HepG2 (cell line): ENCODE measurements around the gene SESN2. TPM values are rescaled to one million over a fixed set of nuclear protein-coding genes. Genes with fewer than 3 reads are reported as not detected.

Experiments
- ADNP ChIP-seq: sonication (generic); formaldehyde crosslinking; IDR thresholded peaks from 2 replicates; pipeline ENCODE4 v1.4.0; 2020; ENCODE audit warnings: missing genetic modification reagents
- CCDC6 ChIP-seq: sonication (generic); formaldehyde crosslinking; IDR thresholded peaks from 2 replicates; pipeline ENCODE4 v1.8.1; 2022; ENCODE audit warnings: mild to moderate bottlenecking, missing genetic modification reagents, moderate library complexity
- GATAD1 ChIP-seq: IDR thresholded peaks from 2 replicates; pipeline ENCODE4 v1.6.1; 2016; ENCODE audit warnings: missing genetic modification reagents, missing compliant biosample characterization
- HMG20B ChIP-seq: conservative IDR thresholded peaks from 2 replicates; pipeline ENCODE4 v1.6.1; 2016; ENCODE audit warnings: missing genetic modification reagents, missing compliant biosample characterization
- MIXL1 ChIP-seq: IDR thresholded peaks from 2 replicates; pipeline ENCODE4 v1.6.1; 2016
- TARDBP ChIP-seq: sonication (generic); formaldehyde crosslinking; IDR thresholded peaks from 2 replicates; pipeline ENCODE4 v1.8.0; 2022; ENCODE audit warnings: mild to moderate bottlenecking, missing genetic modification reagents
- ZFX ChIP-seq: sonication (generic); formaldehyde crosslinking; IDR thresholded peaks from 2 replicates; pipeline ENCODE4 v1.4.0; 2020; ENCODE audit warnings: mild to moderate bottlenecking, low read depth, missing genetic modification reagents, moderate library complexity
- ZNF3 ChIP-seq: IDR thresholded peaks from 2 replicates; pipeline ENCODE4 v1.7.0; 2017; ENCODE audit warnings: inconsistent platforms
- ZNF333 ChIP-seq: sonication (generic); formaldehyde crosslinking; IDR thresholded peaks from 2 replicates; pipeline ENCODE4 v1.4.0; 2020; ENCODE audit warnings: mild to moderate bottlenecking, missing genetic modification reagents, borderline replicate concordance
- ZNF343 ChIP-seq: sonication (generic); formaldehyde crosslinking; IDR thresholded peaks from 2 replicates; pipeline ENCODE4 v1.4.0; 2020; ENCODE audit warnings: mild to moderate bottlenecking, missing genetic modification reagents
- ZNF350 ChIP-seq: sonication (generic); formaldehyde crosslinking; IDR thresholded peaks from 2 replicates; pipeline ENCODE4 v1.4.0; 2020; ENCODE audit warnings: mild to moderate bottlenecking, low read depth, missing genetic modification reagents, borderline replicate concordance
- ZNF451 ChIP-seq: sonication (generic); formaldehyde crosslinking; IDR thresholded peaks from 2 replicates; pipeline ENCODE4 v1.5.0; 2020; ENCODE audit warnings: mild to moderate bottlenecking, missing genetic modification reagents
- ZNF619 ChIP-seq: sonication (generic); formaldehyde crosslinking; IDR thresholded peaks from 2 replicates; pipeline ENCODE4 v1.4.0; 2020; ENCODE audit warnings: mild to moderate bottlenecking, missing genetic modification reagents
- ZNF678 ChIP-seq: sonication (generic); formaldehyde crosslinking; IDR thresholded peaks from 2 replicates; pipeline ENCODE4 v1.4.0; 2020; ENCODE audit warnings: mild to moderate bottlenecking, missing genetic modification reagents
- ZNF746 ChIP-seq: sonication (generic); formaldehyde crosslinking; IDR thresholded peaks from 2 replicates; pipeline ENCODE4 v1.8.0; 2022; ENCODE audit warnings: mild to moderate bottlenecking, missing genetic modification reagents
- polyA plus RNA-seq, 8 experiments: library from polyadenylated mRNA; depleted of rRNA in 3 of 8; stranded (reverse) in 7 of 8; unstranded in 1 of 8; fragments of >200 nt; fragmentation: Illumina TruSeq in 4 of 8; extraction: Trizol in 4 of 8; gene quantifications; 2 replicates each; pipeline versions ENCODE4 v1.2.1 to v1.2.3, GENCODE V29; 2011 to 2016; ENCODE audit warnings: low read depth in 4 of 8, missing spikeins in 1 of 8, mixed read lengths in 1 of 8; ENCODE audit not compliant: insufficient read depth in 1 of 8
- total RNA-seq, 5 experiments: library from RNA; depleted of rRNA; stranded (reverse); fragments of >200 nt; fragmentation: Illumina TruSeq; extraction: Trizol; gene quantifications; 2 replicates each; pipeline ENCODE4 v1.2.3, GENCODE V29; 2016; ENCODE audit warnings: low read depth in 1 of 5
- TF ChIP-seq, protein P1 (sequence below): sonication (generic); formaldehyde crosslinking; IDR thresholded peaks from 2 replicates; pipeline ENCODE4 v1.4.0; 2020; ENCODE audit warnings: missing genetic modification reagents
- TF ChIP-seq, protein P2 (sequence below): sonication (generic); formaldehyde crosslinking; IDR thresholded peaks from 2 replicates; pipeline ENCODE4 v1.5.1; 2020; ENCODE audit warnings: missing genetic modification reagents, mild to moderate bottlenecking, borderline replicate concordance
- TF ChIP-seq, protein P3 (sequence below): sonication (generic); formaldehyde crosslinking; conservative IDR thresholded peaks from 2 replicates; pipeline ENCODE4 v1.4.0; 2020; ENCODE audit warnings: mild to moderate bottlenecking, missing genetic modification reagents, moderate library complexity

The SESN2 gene
- total and polyA plus RNA-seq, 2 of the 13 experiments (the other 11 are each of a cell fraction or from before 2014, with no cell fraction given), result 13.2 to 19.1 TPM

DNA sequence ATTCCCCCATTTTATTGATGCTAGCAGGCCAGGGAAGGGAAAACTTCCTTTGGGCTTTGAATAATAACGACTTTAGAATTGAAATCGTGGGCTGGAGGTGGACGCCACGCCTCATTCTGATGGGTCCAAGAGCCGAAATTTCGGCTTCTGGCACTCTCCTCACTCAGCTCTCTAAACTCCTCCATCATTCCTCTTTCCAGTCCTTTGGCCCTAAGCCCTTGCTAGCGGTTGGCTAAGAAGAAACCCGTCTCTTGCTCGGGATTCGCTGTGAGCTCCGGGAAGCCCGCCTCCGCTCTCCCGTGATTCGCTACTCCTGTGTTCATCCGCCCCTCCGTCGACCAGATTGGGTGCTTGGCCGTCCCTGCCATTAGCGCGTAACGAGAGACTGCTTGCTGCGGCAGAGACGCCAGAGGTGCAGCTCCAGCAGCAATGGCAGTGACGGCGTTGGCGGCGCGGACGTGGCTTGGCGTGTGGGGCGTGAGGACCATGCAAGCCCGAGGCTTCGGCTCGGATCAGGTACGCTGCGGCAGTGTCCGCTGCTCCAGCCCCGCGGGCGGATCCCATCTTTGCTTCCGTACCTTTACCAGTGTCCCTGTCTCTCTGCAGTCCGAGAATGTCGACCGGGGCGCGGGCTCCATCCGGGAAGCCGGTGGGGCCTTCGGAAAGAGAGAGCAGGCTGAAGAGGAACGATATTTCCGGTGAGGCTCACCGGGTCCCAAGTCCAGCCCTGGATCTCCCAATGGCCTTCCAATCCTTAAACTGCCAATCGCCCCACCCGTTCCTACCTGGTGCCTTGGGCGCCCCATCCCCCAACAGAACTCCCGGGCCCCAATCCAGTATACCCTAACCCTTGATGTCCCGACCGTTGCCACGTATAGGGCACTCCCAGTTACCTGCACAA lies 23.3 kb upstream of the SESN2 start, which contains the start of gene ATP5IF1 (continued):
- TF ChIP-seq ZFX (CRISPR knock-in tag) (peak; percentile 74), ZNF678 (peak; percentile 75; the same call in 1 of the 2 replicates), ZNF746 (0 out of 2 replicates have a peak, but pooled peaks have one; percentile 26), ZNF333 (peak; percentile 88; the same call in 1 of the 2 replicates), ZNF451 (CRISPR knock-in tag) (peak; percentile 77), ZNF343 (CRISPR knock-in tag) (peak; percentile 95), CCDC6 (CRISPR knock-in tag) (no peak), ZNF350 (CRISPR knock-in tag) (peak; percentile 84), ZNF619 (no peak), ADNP (CRISPR knock-in tag) (no peak), GATAD1 (peak; percentile 84), HMG20B (CRISPR knock-in tag) (0 out of 2 replicates have a peak, but pooled peaks have one; percentile 9), MIXL1 (peak; percentile 44), TARDBP (CRISPR knock-in tag) (peak; percentile 80), ZNF3 (CRISPR knock-in tag) (no peak)
- TF ChIP-seq, protein P1, sequence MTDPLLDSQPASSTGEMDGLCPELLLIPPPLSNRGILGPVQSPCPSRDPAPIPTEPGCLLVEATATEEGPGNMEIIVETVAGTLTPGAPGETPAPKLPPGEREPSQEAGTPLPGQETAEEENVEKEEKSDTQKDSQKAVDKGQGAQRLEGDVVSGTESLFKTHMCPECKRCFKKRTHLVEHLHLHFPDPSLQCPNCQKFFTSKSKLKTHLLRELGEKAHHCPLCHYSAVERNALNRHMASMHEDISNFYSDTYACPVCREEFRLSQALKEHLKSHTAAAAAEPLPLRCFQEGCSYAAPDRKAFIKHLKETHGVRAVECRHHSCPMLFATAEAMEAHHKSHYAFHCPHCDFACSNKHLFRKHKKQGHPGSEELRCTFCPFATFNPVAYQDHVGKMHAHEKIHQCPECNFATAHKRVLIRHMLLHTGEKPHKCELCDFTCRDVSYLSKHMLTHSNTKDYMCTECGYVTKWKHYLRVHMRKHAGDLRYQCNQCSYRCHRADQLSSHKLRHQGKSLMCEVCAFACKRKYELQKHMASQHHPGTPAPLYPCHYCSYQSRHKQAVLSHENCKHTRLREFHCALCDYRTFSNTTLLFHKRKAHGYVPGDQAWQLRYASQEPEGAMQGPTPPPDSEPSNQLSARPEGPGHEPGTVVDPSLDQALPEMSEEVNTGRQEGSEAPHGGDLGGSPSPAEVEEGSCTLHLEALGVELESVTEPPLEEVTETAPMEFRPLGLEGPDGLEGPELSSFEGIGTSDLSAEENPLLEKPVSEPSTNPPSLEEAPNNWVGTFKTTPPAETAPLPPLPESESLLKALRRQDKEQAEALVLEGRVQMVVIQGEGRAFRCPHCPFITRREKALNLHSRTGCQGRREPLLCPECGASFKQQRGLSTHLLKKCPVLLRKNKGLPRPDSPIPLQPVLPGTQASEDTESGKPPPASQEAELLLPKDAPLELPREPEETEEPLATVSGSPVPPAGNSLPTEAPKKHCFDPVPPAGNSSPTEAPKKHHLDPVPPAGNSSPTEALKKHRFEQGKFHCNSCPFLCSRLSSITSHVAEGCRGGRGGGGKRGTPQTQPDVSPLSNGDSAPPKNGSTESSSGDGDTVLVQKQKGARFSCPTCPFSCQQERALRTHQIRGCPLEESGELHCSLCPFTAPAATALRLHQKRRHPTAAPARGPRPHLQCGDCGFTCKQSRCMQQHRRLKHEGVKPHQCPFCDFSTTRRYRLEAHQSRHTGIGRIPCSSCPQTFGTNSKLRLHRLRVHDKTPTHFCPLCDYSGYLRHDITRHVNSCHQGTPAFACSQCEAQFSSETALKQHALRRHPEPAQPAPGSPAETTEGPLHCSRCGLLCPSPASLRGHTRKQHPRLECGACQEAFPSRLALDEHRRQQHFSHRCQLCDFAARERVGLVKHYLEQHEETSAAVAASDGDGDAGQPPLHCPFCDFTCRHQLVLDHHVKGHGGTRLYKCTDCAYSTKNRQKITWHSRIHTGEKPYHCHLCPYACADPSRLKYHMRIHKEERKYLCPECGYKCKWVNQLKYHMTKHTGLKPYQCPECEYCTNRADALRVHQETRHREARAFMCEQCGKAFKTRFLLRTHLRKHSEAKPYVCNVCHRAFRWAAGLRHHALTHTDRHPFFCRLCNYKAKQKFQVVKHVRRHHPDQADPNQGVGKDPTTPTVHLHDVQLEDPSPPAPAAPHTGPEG (CRISPR knock-in tag), result peak; percentile 75
- TF ChIP-seq, protein P2, sequence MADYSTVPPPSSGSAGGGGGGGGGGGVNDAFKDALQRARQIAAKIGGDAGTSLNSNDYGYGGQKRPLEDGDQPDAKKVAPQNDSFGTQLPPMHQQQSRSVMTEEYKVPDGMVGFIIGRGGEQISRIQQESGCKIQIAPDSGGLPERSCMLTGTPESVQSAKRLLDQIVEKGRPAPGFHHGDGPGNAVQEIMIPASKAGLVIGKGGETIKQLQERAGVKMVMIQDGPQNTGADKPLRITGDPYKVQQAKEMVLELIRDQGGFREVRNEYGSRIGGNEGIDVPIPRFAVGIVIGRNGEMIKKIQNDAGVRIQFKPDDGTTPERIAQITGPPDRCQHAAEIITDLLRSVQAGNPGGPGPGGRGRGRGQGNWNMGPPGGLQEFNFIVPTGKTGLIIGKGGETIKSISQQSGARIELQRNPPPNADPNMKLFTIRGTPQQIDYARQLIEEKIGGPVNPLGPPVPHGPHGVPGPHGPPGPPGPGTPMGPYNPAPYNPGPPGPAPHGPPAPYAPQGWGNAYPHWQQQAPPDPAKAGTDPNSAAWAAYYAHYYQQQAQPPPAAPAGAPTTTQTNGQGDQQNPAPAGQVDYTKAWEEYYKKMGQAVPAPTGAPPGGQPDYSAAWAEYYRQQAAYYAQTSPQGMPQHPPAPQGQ (CRISPR knock-in tag), result no peak
- TF ChIP-seq, protein P3, sequence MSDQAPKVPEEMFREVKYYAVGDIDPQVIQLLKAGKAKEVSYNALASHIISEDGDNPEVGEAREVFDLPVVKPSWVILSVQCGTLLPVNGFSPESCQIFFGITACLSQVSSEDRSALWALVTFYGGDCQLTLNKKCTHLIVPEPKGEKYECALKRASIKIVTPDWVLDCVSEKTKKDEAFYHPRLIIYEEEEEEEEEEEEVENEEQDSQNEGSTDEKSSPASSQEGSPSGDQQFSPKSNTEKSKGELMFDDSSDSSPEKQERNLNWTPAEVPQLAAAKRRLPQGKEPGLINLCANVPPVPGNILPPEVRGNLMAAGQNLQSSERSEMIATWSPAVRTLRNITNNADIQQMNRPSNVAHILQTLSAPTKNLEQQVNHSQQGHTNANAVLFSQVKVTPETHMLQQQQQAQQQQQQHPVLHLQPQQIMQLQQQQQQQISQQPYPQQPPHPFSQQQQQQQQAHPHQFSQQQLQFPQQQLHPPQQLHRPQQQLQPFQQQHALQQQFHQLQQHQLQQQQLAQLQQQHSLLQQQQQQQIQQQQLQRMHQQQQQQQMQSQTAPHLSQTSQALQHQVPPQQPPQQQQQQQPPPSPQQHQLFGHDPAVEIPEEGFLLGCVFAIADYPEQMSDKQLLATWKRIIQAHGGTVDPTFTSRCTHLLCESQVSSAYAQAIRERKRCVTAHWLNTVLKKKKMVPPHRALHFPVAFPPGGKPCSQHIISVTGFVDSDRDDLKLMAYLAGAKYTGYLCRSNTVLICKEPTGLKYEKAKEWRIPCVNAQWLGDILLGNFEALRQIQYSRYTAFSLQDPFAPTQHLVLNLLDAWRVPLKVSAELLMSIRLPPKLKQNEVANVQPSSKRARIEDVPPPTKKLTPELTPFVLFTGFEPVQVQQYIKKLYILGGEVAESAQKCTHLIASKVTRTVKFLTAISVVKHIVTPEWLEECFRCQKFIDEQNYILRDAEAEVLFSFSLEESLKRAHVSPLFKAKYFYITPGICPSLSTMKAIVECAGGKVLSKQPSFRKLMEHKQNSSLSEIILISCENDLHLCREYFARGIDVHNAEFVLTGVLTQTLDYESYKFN (CRISPR knock-in tag), result peak; percentile 65
